ENCODE results near the gene USP25.

USP25 gene

DNA sequence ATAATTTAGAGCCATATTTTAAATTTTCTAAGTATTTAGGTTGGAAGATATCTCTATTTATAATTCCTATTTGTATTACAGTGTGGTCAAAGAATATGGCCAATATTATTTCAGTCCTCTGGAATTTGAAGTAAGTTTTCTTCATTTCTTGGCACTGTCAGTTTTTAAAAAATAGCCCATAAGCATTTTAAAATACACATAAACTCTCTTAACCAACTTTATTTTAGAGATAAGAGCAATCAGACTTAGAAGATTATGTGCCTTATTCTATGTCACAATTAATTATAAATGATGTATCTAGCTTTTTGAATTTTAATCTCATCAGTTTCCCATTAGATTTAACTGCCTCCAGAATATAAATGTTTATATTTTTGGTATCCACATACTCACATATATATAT, 130.8 kb downstream of the USP25 start:
- DNase-seq (ENCODE audit: low read depth in 2 of 2) = no peak

DNA sequence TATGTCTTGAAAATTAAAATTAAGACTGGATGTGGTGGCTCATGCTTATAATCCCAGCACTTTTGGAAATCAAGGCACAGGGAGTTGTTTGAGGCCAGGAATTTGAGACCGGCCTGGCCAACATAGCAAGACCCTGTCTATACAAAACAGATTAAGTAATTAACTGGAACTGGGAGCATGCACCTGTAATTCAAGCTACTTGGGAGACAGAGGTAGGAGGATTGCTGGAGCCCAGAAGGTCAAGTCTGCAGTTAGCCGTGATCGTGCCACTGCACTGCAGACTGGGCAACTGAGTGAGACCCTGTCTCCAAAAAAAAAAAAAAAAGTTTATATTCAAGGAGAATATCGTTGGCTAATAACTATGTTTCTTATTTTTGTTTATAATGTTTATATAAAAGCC, 139.2 kb downstream of the USP25 start:
- DNase-seq (ENCODE audit: low read depth in 2 of 2) = no peak

DNA sequence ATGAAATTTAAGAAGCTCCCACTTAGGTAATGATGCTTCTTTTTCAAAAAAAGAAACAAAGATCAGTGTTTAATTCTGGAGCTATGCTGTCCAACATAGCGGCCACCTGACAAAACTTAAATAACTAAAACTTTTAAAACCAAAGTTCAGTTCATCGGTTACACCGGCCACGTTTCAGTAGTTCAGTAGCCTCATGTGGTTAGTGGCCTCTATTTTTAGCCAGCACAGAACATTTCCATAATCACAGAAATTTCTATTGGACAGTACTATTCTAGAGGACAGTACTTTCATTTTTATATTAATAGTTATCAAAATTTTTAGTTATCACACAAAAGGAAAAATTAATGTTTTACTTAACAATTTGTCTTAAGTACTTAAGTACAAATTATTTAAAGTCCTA, 141.0 kb downstream of the USP25 start:
- DNase-seq (ENCODE audit: low read depth in 2 of 2) = no peak

DNA sequence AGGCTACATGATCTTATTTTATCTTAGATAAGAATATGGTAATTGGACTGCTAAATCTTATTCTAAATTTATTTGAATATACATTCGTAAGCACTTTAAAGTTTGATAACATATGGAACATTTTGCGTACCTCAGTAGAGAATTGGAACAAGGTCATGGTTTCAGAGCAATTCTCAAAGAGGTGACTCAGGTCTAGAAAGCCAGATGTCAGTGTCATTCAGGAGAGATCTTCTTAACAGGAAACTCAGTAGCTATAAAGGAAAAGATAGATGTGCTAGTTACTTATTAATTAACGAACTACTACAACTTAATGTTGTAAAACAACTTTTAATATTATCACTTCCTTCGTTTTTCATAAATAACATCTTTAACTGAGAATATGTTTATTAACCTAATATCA, 142.5 kb downstream of the USP25 start:
- DNase-seq (ENCODE audit: low read depth in 2 of 2) = no peak

DNA sequence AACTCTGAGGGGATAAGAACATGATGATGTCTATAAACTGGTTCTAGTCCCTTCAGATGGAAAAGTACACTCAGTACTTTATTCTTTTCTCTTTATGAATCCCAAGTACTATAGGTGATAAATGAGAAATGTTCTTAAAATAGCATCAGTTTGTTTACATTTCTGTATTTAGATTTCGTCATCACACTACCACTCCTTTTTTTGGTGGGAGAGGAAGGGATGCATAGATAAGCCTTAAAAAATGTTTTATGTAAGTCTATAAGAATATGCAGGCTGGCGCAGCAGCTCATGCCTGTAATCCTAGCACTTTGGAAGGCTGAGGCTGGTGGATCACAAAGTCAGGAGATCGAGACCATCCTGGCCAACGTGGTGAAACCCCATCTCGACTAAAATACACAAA, 144.8 kb downstream of the USP25 start:
- no peak for DNase-seq (ENCODE audit: low read depth in 2 of 2)

DNA sequence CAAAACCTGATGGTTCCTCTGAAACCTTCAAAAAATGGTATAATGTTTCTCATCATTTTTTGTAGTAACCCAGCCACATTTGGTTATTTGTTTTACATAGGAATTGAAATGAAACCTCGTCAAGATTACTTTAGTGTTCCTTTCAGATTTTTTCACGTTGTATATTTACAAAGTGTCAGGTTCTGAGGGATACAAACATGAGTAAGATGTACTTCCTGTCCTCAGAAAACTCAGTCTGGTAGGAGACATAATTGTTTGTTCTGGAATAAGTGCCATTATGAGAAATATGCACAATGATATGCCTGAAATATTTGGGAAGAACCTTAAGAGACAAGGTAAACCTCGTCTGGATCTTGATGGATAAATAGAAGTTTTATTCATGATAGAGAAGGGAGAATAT, 145.5 kb downstream of the USP25 start:
- DNase-seq (ENCODE audit: low read depth in 2 of 2) = no peak

DNA sequence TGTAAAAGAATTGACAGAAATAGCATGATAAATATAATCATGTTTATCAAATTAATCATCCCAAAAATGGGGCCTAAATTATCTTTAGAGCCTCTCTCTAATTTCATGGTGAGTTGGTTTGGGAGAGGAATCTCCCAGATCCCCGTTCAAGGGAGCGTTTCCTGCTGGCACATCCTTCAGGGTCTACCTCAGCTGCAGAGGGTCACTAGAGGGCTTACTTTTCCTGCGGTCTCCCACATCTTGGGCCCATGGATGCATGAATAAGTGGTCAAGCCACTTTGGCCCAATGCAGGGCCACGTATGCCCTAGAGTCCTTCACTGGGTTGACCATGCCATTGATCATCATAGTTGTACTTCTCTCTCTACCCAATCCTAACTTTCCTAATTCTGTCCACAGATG, 164.1 kb downstream of the USP25 start:
- DNase-seq (ENCODE audit: low read depth in 2 of 2) = no peak

DNA sequence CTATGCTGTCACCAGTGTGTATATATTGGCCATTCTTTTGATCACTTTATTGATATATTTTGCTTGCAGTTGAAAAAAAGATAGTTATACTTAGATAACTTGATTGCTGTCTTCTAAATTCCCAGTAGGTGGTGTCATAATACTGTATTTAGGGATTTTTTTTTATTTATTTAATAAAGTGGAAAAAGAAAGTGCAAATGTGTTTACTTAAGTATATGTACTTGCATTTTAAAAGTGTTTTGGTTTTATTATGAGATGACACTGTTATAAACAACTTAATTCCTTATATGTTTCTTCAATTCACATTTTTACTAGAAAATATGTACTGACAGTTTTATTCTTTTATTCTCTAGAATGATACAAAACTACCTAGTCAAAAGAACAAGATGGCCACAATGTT, 164.8 kb downstream of the USP25 start:
- no peak for DNase-seq (ENCODE audit: low read depth in 2 of 2)

DNA sequence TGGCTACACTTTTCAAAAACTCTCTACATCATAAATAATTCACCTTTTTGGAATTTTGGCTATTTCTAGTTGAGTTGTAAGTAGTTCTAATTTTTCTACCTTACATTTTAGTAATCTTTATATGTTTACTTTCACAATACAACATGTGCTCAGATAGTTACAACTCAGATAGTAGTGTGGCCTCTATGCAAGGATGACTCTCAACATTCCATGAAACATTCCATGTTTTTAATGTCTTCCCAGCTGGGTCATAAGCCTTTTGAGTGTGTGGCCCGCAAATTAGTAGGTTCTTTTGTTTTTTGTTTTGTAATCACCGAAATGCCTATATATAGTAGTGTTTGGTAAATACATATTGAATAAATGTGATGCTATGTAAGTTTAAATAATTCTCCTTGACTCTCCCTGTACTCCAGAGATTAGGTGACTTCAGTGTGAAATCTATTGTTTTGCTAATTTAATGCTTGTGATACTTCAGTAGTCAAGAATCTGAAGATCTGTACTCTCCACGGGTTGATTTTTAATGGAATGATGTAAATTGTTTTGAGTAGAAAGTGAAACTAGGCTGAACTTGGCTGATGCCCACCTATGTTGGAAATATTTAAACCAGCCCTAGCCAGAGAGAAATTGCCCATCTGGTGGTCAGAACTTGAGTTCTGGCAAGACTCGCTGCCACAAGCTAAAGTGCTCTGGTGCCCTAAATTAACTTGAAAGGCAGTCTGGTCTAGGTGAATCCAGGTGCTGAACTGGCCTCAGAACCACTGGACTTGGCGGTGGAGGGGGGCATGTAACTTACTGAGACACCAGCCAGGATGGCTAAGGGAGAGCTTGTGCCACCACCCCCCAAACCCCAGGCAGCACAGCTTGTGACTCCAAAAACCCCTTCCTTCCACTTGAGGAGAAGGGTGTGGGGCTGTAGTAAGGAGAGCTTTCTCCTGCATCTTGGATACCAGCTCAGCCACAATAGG, 165.6 kb downstream of the USP25 start:
- DNase-seq (ENCODE audit: low read depth in 2 of 2) = no peak

DNA sequence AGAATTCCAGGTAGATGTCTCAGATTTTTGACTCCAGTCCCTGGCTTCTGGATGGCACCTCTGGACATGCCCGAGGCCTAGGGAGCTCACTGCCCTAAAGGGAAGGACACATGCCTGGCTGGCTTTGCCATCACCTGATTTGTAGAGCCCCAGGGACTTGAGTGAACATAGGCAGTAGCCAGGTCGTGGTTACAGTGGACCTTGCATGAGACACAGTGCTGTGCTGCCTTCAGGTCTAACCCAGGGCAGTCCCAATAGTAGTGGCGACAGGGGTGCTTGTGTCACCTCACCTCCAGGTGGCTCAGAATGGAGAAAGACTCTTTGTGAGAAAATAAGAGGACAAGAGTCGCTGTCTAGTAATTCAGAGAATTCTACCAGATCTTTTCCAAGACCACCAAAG, 166.7 kb downstream of the USP25 start:
- no peak for DNase-seq (ENCODE audit: low read depth in 2 of 2)

DNA sequence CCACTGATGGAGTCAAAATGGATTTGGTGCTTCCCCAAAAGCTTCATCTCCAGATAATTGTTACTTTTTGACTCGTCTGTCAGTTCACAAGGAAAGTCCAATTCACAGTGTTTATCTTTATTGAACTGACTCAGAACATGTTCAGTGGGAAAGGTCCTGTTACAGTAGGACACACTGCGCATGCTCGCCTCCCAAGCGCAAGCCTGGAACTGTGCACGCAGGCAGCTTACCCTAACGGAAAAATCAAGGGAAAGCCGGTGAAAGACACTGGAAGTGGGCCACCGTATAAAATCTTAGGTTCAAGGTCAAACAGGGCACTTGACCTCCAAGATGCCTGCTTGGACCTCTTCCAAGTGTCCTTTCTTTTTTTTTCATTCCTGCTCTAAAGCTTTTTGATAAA, 174.6 kb downstream of the USP25 start:
- no peak for DNase-seq (ENCODE audit: low read depth in 2 of 2)

DNA sequence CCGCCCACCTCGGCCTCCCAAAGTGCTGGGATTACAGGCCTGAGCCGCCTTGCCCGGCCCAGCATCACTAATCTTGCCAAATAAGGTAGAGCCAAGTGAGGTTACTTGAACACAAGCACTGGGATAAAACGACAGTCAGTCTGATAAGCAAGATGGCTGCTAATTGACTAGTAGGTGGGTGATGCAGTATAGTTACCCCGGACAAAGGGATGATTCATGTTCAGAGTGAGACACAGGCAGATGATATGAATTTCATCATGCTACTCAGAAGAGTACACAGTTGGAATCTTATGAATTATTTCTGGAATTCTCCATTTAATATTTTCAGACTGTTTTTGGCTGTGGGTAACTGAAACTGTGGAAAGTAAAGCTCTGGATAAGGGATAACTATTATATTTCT, 178.4 kb downstream of the USP25 start:
- DNase-seq (ENCODE audit: low read depth in 2 of 2) = no peak

DNA sequence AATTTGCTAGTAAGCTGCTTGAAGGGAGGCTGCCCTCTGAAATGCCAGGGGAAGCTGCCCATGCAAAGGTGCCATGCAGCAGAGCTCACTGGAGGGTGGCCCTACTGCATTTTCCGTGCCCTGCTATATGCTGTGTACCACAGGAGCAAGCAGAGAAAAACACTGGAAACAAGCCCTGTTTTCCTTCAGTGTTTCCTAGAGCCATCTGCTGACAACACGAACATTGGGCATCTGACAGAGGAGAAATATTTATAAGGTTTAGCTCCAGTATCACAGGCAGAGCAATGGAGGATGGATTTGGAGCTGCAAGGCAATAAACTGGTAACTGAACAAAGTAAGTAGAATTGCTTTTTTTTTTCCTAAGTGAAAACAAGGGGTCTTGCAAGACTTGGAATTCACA, 198.4 kb downstream of the USP25 start:
- no peak for DNase-seq (ENCODE audit: low read depth in 2 of 2)

DNA sequence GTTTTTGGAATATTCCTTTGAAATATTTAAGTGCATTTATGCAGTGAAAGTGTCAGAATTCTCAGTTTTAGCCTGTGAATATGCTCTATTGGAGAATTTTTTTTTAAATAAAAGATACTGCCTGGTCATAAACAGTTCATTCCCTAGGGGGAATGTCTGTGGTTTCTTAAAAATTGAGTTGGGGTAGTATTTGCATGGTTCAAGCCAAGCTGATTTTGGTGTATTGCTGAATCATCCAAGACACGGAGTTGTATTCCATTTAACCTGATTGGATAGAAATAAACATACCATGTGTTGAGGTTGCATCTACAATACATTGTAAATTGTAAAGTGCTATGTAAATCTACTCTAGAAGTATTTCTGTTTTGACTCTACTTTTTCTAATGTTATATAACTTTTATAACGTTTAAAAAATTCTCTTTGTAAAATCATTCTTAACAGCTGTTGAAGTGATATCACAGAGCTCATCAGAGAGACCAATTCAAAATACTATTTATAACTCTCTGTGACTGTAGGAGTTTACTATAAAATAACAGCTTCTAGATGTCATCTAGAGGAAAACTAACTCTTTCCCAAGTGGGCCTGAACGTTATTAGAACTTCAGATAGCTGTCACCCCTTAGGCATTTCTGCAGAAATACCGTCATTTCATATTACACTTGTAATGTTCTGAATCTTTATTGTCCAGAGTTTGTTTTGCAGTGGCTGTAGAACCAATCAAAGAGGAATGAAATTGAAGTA, 199.1 kb downstream of the USP25 start:
- DNase-seq (ENCODE audit: low read depth in 2 of 2) = no peak

DNA sequence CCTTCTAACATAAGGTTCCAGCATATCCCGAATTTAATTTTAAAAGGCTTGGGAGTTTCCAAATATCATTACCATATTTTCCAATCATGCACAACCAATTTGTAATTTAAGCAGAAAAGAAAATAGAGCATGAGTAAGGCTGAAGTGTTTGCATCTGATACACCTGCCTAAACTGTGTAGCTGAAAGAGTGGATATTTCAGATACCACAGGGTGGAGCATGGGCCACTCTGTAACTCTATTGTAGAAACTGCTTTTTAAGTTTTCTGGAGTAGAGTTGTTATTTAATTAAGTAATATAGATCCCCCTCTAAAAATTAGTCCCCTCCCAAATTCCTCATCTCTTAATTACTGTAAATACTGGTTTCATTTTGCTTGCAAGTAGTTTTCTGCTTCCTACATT, 199.8 kb downstream of the USP25 start:
- DNase-seq (ENCODE audit: low read depth in 2 of 2) = no peak

Measured in stimulated activated CD8-positive, alpha-beta memory T cell treated with anti-CD3 and anti-CD28 coated beads, Interleukin-2, amount 100 ng/mL, for 48 hours (primary cell).